Hematopoietic multipotent progenitor cell treated with erythropoietin and hydrocortisone succinate and interleukin-3 and kit ligand, for 6 days (in vitro differentiated cells): ENCODE measurements around the gene MORN1.
"Not testable (repeated sequence)": the region's sequence is repeated elsewhere in the genome, so short reads cannot be mapped to it uniquely, and the experiment has no call there.

Experiments used
- DNase-seq: peaks from one replicate; pipeline ENCODE4 v3.0.0-alpha.2; 2015

The MORN1 gene

GRCh38 chr1:2303016-2303775 is 88.2 kb downstream of the MORN1 start:
- DNase-seq, result no peak

- no peak for DNase-seq
Measured at GRCh38 chr1:2302292-2302925, 88.9 kb downstream of the MORN1 start.

GRCh38 chr1:2301607-2302291 is 89.6 kb downstream of the MORN1 start:
- DNase-seq, result peak; percentile 39

GRCh38 chr1:2300851-2301606 is 90.3 kb downstream of the MORN1 start:
- peak; percentile 95 for DNase-seq

GRCh38 chr1:2300004-2300771 is 91.2 kb downstream of the MORN1 start:
- peak; percentile 79 for DNase-seq

- no peak for DNase-seq
Measured at GRCh38 chr1:2299131-2299627, 92.2 kb downstream of the MORN1 start.

- DNase-seq, result no peak
Measured at GRCh38 chr1:2298685-2299084, 92.7 kb downstream of the MORN1 start.

GRCh38 chr1:2297246-2298011 is 93.9 kb downstream of the MORN1 start:
- DNase-seq, result no peak

GRCh38 chr1:2296614-2297013 is 94.7 kb downstream of the MORN1 start:
- DNase-seq, result no peak

GRCh38 chr1:2296211-2296610 is 95.1 kb downstream of the MORN1 start:
- not testable (repeated sequence) for DNase-seq

- no peak for DNase-seq
Measured at GRCh38 chr1:2295526-2295925, 95.8 kb downstream of the MORN1 start.

- peak; percentile 55 for DNase-seq
Measured at GRCh38 chr1:2294725-2295078, 96.7 kb downstream of the MORN1 start.

- no peak for DNase-seq
Measured at GRCh38 chr1:2294033-2294724, 97.2 kb downstream of the MORN1 start.

- DNase-seq, result no peak
Measured at GRCh38 chr1:2292725-2293450, 98.5 kb downstream of the MORN1 start.

- DNase-seq, result no peak
Measured at GRCh38 chr1:2291577-2291976, 99.8 kb downstream of the MORN1 start.

- peak; percentile 96 for DNase-seq
Measured at GRCh38 chr1:2290595-2291510, 100.5 kb downstream of the MORN1 start.

- peak; percentile 81 for DNase-seq
Measured at GRCh38 chr1:2290171-2290578, 101.2 kb downstream of the MORN1 start.

GRCh38 chr1:2289607-2290006 is 101.7 kb downstream of the MORN1 start:
- no peak for DNase-seq
